ENCODE results near the gene WDR33.

GRCh38 chr2:127771756-127772155 lies 39.2 kb downstream of the WDR33 start:
- TF ChIP-seq POLR2A (IDR thresholded peaks at IDR 0.05; ENCODE audit: low read length) (no peak), GATA1 (IDR thresholded peaks at IDR 0.05; ENCODE audit: low read depth, low read length) (no peak)

All from erythroblast (primary cell).